PC-9 (cell line): ENCODE results near the gene H19.

ENCODE experiments used
- EZH2 ChIP-seq: fragments of 200-600 bp; sonication (generic); IDR thresholded peaks from 2 replicates; pipeline ENCODE4 v1.8.0; 2017; ENCODE audit warnings: antibody characterized with exemption, low read depth
- TF ChIP-seq, protein P1 (sequence below): fragments of 200-600 bp; sonication (generic); conservative IDR thresholded peaks from 2 replicates; pipeline ENCODE4 v1.6.1; 2017; ENCODE audit warnings: mixed run types, antibody characterized with exemption, mild to moderate bottlenecking, moderate library complexity

DNA sequence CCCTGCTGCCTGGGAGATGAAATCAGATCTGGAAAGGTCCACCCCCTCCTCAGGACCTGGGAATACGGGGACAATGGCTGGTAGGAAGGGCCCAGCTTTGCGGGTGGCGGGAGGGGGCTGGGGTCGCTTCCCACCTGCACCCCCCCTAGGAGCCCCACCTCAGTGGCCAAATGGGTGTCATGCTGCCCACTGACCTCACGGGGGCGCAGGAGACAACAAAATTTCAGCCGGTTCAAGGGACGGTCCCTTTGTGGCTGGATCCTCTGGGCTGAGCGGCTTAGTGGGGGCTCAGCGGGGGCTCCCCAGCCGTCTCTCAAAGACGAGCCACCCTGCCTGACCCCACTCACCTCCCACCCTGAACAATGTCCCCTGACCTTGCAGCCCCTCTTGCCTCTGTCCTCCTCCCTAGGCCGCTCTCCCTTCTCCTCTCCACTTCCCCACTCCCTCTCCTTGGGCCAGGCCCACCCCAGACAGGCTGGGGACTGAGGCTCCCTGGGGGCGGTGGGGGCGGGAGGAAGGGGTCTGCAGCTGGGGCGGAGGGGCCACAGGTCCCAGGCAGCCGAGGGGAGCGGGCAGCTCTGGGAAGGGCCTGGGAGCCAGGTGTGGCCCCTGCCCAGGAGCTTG is 39.3 kb upstream of the H19 start:
- no peak for TF ChIP-seq EZH2
- TF ChIP-seq, protein P1, sequence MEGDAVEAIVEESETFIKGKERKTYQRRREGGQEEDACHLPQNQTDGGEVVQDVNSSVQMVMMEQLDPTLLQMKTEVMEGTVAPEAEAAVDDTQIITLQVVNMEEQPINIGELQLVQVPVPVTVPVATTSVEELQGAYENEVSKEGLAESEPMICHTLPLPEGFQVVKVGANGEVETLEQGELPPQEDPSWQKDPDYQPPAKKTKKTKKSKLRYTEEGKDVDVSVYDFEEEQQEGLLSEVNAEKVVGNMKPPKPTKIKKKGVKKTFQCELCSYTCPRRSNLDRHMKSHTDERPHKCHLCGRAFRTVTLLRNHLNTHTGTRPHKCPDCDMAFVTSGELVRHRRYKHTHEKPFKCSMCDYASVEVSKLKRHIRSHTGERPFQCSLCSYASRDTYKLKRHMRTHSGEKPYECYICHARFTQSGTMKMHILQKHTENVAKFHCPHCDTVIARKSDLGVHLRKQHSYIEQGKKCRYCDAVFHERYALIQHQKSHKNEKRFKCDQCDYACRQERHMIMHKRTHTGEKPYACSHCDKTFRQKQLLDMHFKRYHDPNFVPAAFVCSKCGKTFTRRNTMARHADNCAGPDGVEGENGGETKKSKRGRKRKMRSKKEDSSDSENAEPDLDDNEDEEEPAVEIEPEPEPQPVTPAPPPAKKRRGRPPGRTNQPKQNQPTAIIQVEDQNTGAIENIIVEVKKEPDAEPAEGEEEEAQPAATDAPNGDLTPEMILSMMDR = no peak
